A673 (cell line): ENCODE measurements around the gene RNF151.

Source experiments
- EZH2 ChIP-seq: fragments of 200-600 bp; sonication (generic); IDR thresholded peaks from 2 replicates; pipeline ENCODE4 v1.6.1; 2017; ENCODE audit warnings: borderline replicate concordance, low read depth, mild to moderate bottlenecking, mixed read lengths, antibody characterized with exemption, low read length; ENCODE audit not compliant: poor library complexity, severe bottlenecking
- TF ChIP-seq, protein P1 (sequence below): fragments of 300-800, 200-600 bp; sonication (generic); conservative IDR thresholded peaks from 2 replicates; pipeline ENCODE4 v1.5.1; 2017; ENCODE audit warnings: low read depth, mild to moderate bottlenecking, antibody characterized with exemption, low read length, moderate library complexity, mixed read lengths

DNA sequence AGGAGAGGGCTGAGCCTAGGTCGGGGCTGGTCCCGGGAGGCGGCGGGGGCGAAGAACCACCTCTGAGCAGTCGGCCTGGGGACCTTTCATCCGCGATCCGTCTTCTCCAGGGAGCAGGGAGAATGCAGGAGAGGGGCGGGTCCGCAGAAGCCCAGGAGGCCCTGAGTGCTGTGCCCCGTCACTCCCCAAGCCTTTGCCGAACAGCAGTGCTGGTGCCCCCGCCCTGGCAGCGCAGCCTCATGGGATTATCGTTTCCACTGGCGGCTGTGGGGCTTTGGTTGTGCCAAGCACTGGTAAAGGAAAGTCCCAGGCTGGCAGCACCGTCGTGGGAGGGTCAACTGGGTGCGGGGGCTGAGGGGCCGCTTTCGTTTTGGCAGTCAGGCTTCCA lies 5.8 kb downstream of the RNF151 start:
- TF ChIP-seq, protein P1, sequence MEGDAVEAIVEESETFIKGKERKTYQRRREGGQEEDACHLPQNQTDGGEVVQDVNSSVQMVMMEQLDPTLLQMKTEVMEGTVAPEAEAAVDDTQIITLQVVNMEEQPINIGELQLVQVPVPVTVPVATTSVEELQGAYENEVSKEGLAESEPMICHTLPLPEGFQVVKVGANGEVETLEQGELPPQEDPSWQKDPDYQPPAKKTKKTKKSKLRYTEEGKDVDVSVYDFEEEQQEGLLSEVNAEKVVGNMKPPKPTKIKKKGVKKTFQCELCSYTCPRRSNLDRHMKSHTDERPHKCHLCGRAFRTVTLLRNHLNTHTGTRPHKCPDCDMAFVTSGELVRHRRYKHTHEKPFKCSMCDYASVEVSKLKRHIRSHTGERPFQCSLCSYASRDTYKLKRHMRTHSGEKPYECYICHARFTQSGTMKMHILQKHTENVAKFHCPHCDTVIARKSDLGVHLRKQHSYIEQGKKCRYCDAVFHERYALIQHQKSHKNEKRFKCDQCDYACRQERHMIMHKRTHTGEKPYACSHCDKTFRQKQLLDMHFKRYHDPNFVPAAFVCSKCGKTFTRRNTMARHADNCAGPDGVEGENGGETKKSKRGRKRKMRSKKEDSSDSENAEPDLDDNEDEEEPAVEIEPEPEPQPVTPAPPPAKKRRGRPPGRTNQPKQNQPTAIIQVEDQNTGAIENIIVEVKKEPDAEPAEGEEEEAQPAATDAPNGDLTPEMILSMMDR, result no peak
- no peak for TF ChIP-seq EZH2
